K562 (cell line): ENCODE measurements around the gene MADD. TPM values are rescaled to one million over a fixed set of nuclear protein-coding genes. Genes with fewer than 3 reads are reported as not detected.

Experiments used
- ATAC-seq: fragments of 200-7000 bp; cut with Tn5 transposase; 3 replicates; pipeline ENCODE4 v1.9.1; 2020; ENCODE audit warnings: moderate library complexity
- BruUV-seq: library from RNA; stranded (reverse); fragments of 400-500 nt; replicated peaks from 2 replicates; lab custom pipeline; 2021; lab: Mats Ljungman, UMichigan
- CTCF ChIA-PET: fragments of 300-600 bp; formaldehyde crosslinking; extraction: SDS; loops from one replicate; lab custom pipeline; 2021; ENCODE audit warnings: low intra/inter-chr PET ratio; lab: Yijun Ruan, JAX
- POLR2A ChIA-PET: fragments of 300-600, 350-650 bp; sonication (Branson Sonifier 250); formaldehyde crosslinking; extraction: SDS; loops from one replicate; lab custom pipeline; 2021; ENCODE audit warnings: antibody characterized with exemption, inconsistent platforms; lab: Yijun Ruan, JAX
- DNase-seq, 4 experiments: peaks; one replicate each; pipeline versions ENCODE4 v3.0.0 to v3.0.0-alpha.2; 2011 to 2018; ENCODE audit warnings: low spot score in 3 of 4, mixed read lengths in 3 of 4; ENCODE audit errors: extremely low read depth in 1 of 4
- FAIRE-seq: peaks from 2 replicates; lab custom pipeline; 2011; peaks lifted over from hg19 to GRCh38; lab: Jason Lieb, UNC
- H2AFZ ChIP-seq: 2 replicates; pipeline ENCODE4 v1.6.0; 2011; ENCODE audit warnings: low read depth, low read length, control low read depth, inconsistent platforms
- H3K27ac ChIP-seq: fragments of 200-600 bp; 3 replicates; pipeline ENCODE4 v1.8.0; 2011; ENCODE audit warnings: low read depth, mild to moderate bottlenecking, control low read depth, inconsistent platforms, low read length, moderate library complexity, mixed read lengths; ENCODE audit errors: extremely low read depth
- H3K27me3 ChIP-seq, 2 experiments: fragments of 300-600 bp in 1 of 2; 2 replicates in 1 of 2; 3 replicates in 1 of 2; pipeline versions ENCODE4 v1.6.0 to v1.8.0; 2011; ENCODE audit warnings: inconsistent platforms in 2 of 2, low read length in 2 of 2, mild to moderate bottlenecking in 1 of 2, mixed read lengths in 1 of 2, moderate library complexity in 1 of 2; ENCODE audit not compliant: control insufficient read depth in 2 of 2, insufficient read depth in 2 of 2
- H3K36me3 ChIP-seq: fragments of 300-600 bp; 3 replicates; pipeline ENCODE4 v1.8.0; 2011; ENCODE audit warnings: mild to moderate bottlenecking, low read length, inconsistent platforms; ENCODE audit not compliant: control insufficient read depth, insufficient read depth
- H3K4me1 ChIP-seq, 2 experiments: fragments of 200-600 bp in 1 of 2; replicated peaks in 1 of 2; 2 replicates in 1 of 2; 3 replicates in 1 of 2; pipeline versions ENCODE4 v1.5.1 to v1.8.0; 2011; ENCODE audit warnings: inconsistent platforms in 2 of 2, low read length in 2 of 2, mild to moderate bottlenecking in 1 of 2, mixed read lengths in 1 of 2, moderate library complexity in 1 of 2; ENCODE audit not compliant: control insufficient read depth in 2 of 2, insufficient read depth in 2 of 2
- H3K4me2 ChIP-seq: 2 replicates; pipeline ENCODE4 v1.6.1; 2011; ENCODE audit warnings: low read length, control low read depth, inconsistent platforms, mixed read lengths; ENCODE audit not compliant: insufficient read depth
- H3K4me3 ChIP-seq: fragments of 200-600 bp; sonication (generic), shearing (Covaris generic); 2 replicates; pipeline ENCODE4 v1.5.1; 2016; ENCODE audit warnings: control low read depth, inconsistent platforms
- H3K79me2 ChIP-seq: fragments of 200-600 bp; 3 replicates; pipeline ENCODE4 v1.8.0; 2011; ENCODE audit warnings: low read length, inconsistent platforms; ENCODE audit not compliant: control insufficient read depth, insufficient read depth
- H3K9ac ChIP-seq, 2 experiments: 2 replicates each; pipeline versions ENCODE4 v1.6.0 to v1.6.1; 2011; ENCODE audit warnings: low read depth in 2 of 2, low read length in 2 of 2, control low read depth in 1 of 2, inconsistent platforms in 1 of 2, mild to moderate bottlenecking in 1 of 2, mixed read lengths in 1 of 2; ENCODE audit not compliant: insufficient read depth in 1 of 2
- H3K9me1 ChIP-seq: one replicate; pipeline ENCODE4 v1.6.0; 2011; ENCODE audit warnings: inconsistent platforms, mild to moderate bottlenecking, low read length, moderate library complexity; ENCODE audit not compliant: control insufficient read depth, insufficient read depth
- H3K9me3 ChIP-seq: replicated peaks from 2 replicates; pipeline ENCODE4 v1.5.1; 2011; ENCODE audit warnings: low read depth, low read length, inconsistent platforms; ENCODE audit not compliant: control insufficient read depth, insufficient read depth
- H4K20me1 ChIP-seq: replicated peaks from 2 replicates; pipeline ENCODE4 v1.6.1; 2011; ENCODE audit warnings: low read length, inconsistent platforms, mixed read lengths; ENCODE audit not compliant: control insufficient read depth, insufficient read depth
- BRCA1 ChIP-seq, 2 experiments: fragments of 450-650 bp in 1 of 2; sonication (generic) in 1 of 2; formaldehyde crosslinking in 1 of 2; IDR thresholded peaks; 2 replicates each; pipeline versions ENCODE4 v1.5.0 to v1.6.1; 2017 to 2020; ENCODE audit warnings: mild to moderate bottlenecking in 1 of 2, missing genetic modification reagents in 1 of 2
- DNMT1 ChIP-seq: fragments of 450-650 bp; IDR thresholded peaks from 2 replicates; pipeline ENCODE4 v1.6.1; 2016; ENCODE audit warnings: antibody characterized with exemption, mild to moderate bottlenecking
- EP300 ChIP-seq: IDR thresholded peaks from 2 replicates; pipeline ENCODE4 v1.6.1; 2012; ENCODE audit warnings: low read length, improper control_type of control experiment
- ETV6 ChIP-seq, 3 experiments: fragments of 150-350 bp in 1 of 3; sonication (generic) in 1 of 3; formaldehyde crosslinking in 1 of 3; IDR thresholded peaks; 2 replicates each; pipeline versions ENCODE4 v1.6.1 to v1.8.0; 2014 to 2022; ENCODE audit warnings: borderline replicate concordance in 2 of 3, low read depth in 2 of 3, antibody characterized with exemption in 1 of 3, low read length in 1 of 3, mild to moderate bottlenecking in 1 of 3, missing genetic modification reagents in 1 of 3
- FOXA3 ChIP-seq, 2 experiments: fragments of 450-650 bp in 1 of 2; sonication (generic) in 1 of 2; formaldehyde crosslinking; IDR thresholded peaks in 1 of 2; conservative IDR thresholded peaks in 1 of 2; 2 replicates each; pipeline versions ENCODE4 v1.4.0 to v1.8.0; 2020 to 2022; ENCODE audit warnings: mild to moderate bottlenecking in 2 of 2, missing genetic modification reagents in 1 of 2
- GATAD2B ChIP-seq: fragments of 450-650 bp; IDR thresholded peaks from 2 replicates; pipeline ENCODE4 v1.6.1; 2017; ENCODE audit warnings: mild to moderate bottlenecking, borderline replicate concordance
- MAFK ChIP-seq: IDR thresholded peaks from 2 replicates; pipeline ENCODE4 v1.6.1; 2011; ENCODE audit warnings: low read length, improper control_type of control experiment
- MCM7 ChIP-seq, 2 experiments: fragments of 450-650 bp; IDR thresholded peaks; 2 replicates each; pipeline ENCODE4 v1.6.1; 2016 to 2018
- NCOR1 ChIP-seq: fragments of 450-650 bp; IDR thresholded peaks from 2 replicates; pipeline ENCODE4 v1.6.1; 2016; ENCODE audit warnings: mild to moderate bottlenecking, moderate library complexity
- RBM17 ChIP-seq: fragments of 200-400 bp; formaldehyde crosslinking; IDR thresholded peaks from 2 replicates; pipeline ENCODE4 v1.6.1; 2017; ENCODE audit warnings: low read depth, mild to moderate bottlenecking, low read length, borderline replicate concordance
- SOX6 ChIP-seq: fragments of 450-650 bp; IDR thresholded peaks from 2 replicates; pipeline ENCODE4 v1.6.1; 2014; ENCODE audit warnings: mild to moderate bottlenecking
- ZNF146 ChIP-seq: IDR thresholded peaks from one replicate; pipeline ENCODE4 v1.6.1; 2018; ENCODE audit warnings: missing compliant biosample characterization; ENCODE audit not compliant: unreplicated experiment
- ZNF41 ChIP-seq: fragments of 250-450 bp; sonication (Bioruptor Pico); conservative IDR thresholded peaks from 2 replicates; pipeline ENCODE4 v1.4.0; 2020; ENCODE audit warnings: mild to moderate bottlenecking
- ZNF780A ChIP-seq: fragments of 250-450 bp; sonication (Bioruptor Pico); IDR thresholded peaks from 2 replicates; pipeline ENCODE4 v1.5.0; 2021; ENCODE audit warnings: mild to moderate bottlenecking
- WGBS: fragments of 100-300 bp; shearing (Covaris generic); methylation state at CpG from one replicate; pipeline ENCODE4 v1.1.6; 2016; ENCODE audit warnings: low coverage, mixed read lengths; ENCODE audit not compliant: insufficient coverage; ENCODE audit errors: missing lambda C conversion rate; 5-methylcytosine and 5-hydroxymethylcytosine counted together
- in situ Hi-C: fragments of 300-500 bp; cut with MboI; formaldehyde crosslinking; loops from 4 replicates; pipeline ENCODE4 v1.15.0; 2018; ENCODE audit warnings: inconsistent platforms, mixed read lengths
- intact Hi-C: fragments of 100-400 bp; cut with micrococcal nuclease; formaldehyde crosslinking; loops from 2 replicates; pipeline ENCODE4 v1.14.2; 2022
- polyA plus RNA-seq, 8 experiments: library from polyadenylated mRNA; depleted of rRNA in 4 of 8; stranded (reverse) in 5 of 8; unstranded in 3 of 8; fragments of >200 nt; fragmentation: Nextera tagmentation in 2 of 8; fragmentation: Illumina TruSeq in 1 of 8; extraction: Ambion mirVana in 2 of 8; extraction: Trizol in 1 of 8; gene quantifications; 2 replicates each; pipeline versions ENCODE4 v1.2.1 to v1.2.3, GENCODE V29; 2011 to 2014; ENCODE audit warnings: inconsistent platforms in 1 of 8, missing spikeins in 1 of 8
- total RNA-seq, 7 experiments: library from RNA; depleted of rRNA in 6 of 7; stranded (reverse); fragments of >200 nt in 6 of 7; fragmentation: Illumina TruSeq in 2 of 7; extraction: Trizol in 2 of 7; gene quantifications; 2 replicates each; pipeline versions ENCODE4 v1.2.1 to v1.2.3, GENCODE V29; 2011 to 2021; ENCODE audit warnings: low replicate concordance in 1 of 7
- TF ChIP-seq, protein P1 (sequence below), 2 experiments: fragments of 200-800 bp in 1 of 2; sonication (Bioruptor generic) in 1 of 2; sonication (generic) in 1 of 2; formaldehyde crosslinking in 1 of 2; IDR thresholded peaks in 1 of 2; conservative IDR thresholded peaks in 1 of 2; 2 replicates each; pipeline versions ENCODE4 v1.5.0 to v1.6.1; 2016 to 2020; ENCODE audit warnings: missing compliant biosample characterization in 1 of 2, missing genetic modification characterization in 1 of 2, missing genetic modification reagents in 1 of 2

MADD gene
- total and polyA plus RNA-seq, 9 of the 15 experiments (the other 6 are each of a cell fraction or from before 2014, with no cell fraction given), result 0.68 to 57.6 (median 33.6) TPM

DNA sequence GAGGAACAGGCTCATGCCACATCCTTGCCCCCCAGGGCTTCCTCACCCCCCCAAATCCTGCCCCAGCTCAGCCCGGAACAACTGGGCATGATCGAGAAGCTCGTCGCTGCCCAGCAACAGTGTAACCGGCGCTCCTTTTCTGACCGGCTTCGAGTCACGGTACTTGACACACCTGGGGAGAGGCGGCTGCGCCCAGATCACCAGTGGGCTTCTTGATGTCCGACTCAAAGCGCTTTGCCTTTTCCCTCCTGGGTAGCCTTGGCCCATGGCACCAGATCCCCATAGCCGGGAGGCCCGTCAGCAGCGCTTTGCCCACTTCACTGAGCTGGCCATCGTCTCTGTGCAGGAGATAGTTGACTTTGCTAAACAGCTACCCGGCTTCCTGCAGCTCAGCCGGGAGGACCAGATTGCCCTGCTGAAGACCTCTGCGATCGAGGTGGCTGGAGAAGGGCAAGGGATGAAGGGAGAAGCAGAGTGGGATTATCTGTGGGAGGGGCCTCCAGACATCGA is 8.6 kb upstream of the MADD start:
- Histone ChIP-seq H4K20me1 (no peaks in the 10 kb centered on the region), H3K36me3 (no peaks in the 10 kb centered on the region), H3K9me1 (no peaks in the 10 kb centered on the region), H3K9ac (peak overlapping the region in 1 of 2 experiments; percentile 28; a peak in 1 of 4 replicates), H3K27me3 (no peaks in the 10 kb centered on the region), H2AFZ (no peak overlapping the region), H3K79me2 (no peaks in the 10 kb centered on the region), H3K4me2 (no peak overlapping the region), H3K27ac (no peak overlapping the region), H3K9me3 (no peaks in the 10 kb centered on the region), H3K4me3 (no peak overlapping the region), H3K4me1 (peaks cover 48 to 55% of the 10 kb centered on the region in 2 experiments)
- 83% methylated on average over 17 of the region's 22 CpGs for WGBS
- ChIA-PET POLR2A (interaction anchor here (0.6 to 0.7 kb wide), 3 partner anchors 20 to 188 kb away, joined by 3 read pairs; no protein-coding TSS in a partner anchor), CTCF (interaction anchor here (0.6 kb wide), 1 partner anchor 93 kb away, joined by 5 read pairs; no protein-coding TSS in a partner anchor)
- TF ChIP-seq RBM17 (no peak), GATAD2B (no peak), ETV6 (IDR thresholded peaks at IDR 0.05; ENCODE audit: borderline replicate concordance in 1 of 2, low read depth in 2 of 2, low read length in 1 of 2) (no peak), ETV6 (CRISPR knock-in tag; IDR thresholded peaks at IDR 0.05; ENCODE audit: borderline replicate concordance) (no peak), MCM7 (IDR thresholded peaks at IDR 0.05) (no peak), EP300 (no peak), SOX6 (no peak), ZNF146 (CRISPR knock-in tag) (no peak), BRCA1 (IDR thresholded peaks at IDR 0.05) (no peak), BRCA1 (CRISPR knock-in tag; IDR thresholded peaks at IDR 0.05) (no peak), NCOR1 (no peak), ZNF780A (CRISPR knock-in tag) (no peak), ZNF41 (CRISPR knock-in tag) (no peak), MAFK (no peak), DNMT1 (no peak), FOXA3 (CRISPR knock-in tag; conservative IDR thresholded peaks at IDR 0.05 in 1 of 2, IDR thresholded peaks at IDR 0.05 in 1 of 2) (no peak)
- TF ChIP-seq, protein P1, sequence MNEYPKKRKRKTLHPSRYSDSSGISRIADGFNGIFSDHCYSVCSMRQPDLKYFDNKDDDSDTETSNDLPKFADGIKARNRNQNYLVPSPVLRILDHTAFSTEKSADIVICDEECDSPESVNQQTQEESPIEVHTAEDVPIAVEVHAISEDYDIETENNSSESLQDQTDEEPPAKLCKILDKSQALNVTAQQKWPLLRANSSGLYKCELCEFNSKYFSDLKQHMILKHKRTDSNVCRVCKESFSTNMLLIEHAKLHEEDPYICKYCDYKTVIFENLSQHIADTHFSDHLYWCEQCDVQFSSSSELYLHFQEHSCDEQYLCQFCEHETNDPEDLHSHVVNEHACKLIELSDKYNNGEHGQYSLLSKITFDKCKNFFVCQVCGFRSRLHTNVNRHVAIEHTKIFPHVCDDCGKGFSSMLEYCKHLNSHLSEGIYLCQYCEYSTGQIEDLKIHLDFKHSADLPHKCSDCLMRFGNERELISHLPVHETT (CRISPR knock-in tag; conservative IDR thresholded peaks at IDR 0.05 in 1 of 2, IDR thresholded peaks at IDR 0.05 in 1 of 2), result no peak
- FAIRE-seq, result no peak
- intact Hi-C loops, result no loop called here
- no TSS peak for BruUV-seq
- DNase-seq, result no peak
- no peak for ATAC-seq
- in situ Hi-C loops, result no loop called here
